HL-60 (cell line): ENCODE results near the gene PCGF3.

ENCODE experiments used
- GABPA ChIP-seq: IDR thresholded peaks from 2 replicates; pipeline ENCODE4 v1.6.1; 2012; ENCODE audit warnings: low read depth
- POLR2AphosphoS5 ChIP-seq: IDR thresholded peaks from 2 replicates; pipeline ENCODE4 v1.6.1; 2012; ENCODE audit warnings: low read depth
- SPI1 ChIP-seq: IDR thresholded peaks from 2 replicates; pipeline ENCODE4 v1.6.1; 2012; ENCODE audit warnings: low read depth, mild to moderate bottlenecking, borderline replicate concordance
- TF ChIP-seq, protein P1 (sequence below): IDR thresholded peaks from one replicate; pipeline ENCODE4 v1.5.1; 2011; ENCODE audit warnings: low read length, control low read depth, inconsistent platforms; ENCODE audit not compliant: insufficient read depth
- TF ChIP-seq, protein P2 (sequence below): IDR thresholded peaks from 2 replicates; pipeline ENCODE4 v1.6.1; 2012; ENCODE audit warnings: low read depth; ENCODE audit not compliant: insufficient replicate concordance

DNA sequence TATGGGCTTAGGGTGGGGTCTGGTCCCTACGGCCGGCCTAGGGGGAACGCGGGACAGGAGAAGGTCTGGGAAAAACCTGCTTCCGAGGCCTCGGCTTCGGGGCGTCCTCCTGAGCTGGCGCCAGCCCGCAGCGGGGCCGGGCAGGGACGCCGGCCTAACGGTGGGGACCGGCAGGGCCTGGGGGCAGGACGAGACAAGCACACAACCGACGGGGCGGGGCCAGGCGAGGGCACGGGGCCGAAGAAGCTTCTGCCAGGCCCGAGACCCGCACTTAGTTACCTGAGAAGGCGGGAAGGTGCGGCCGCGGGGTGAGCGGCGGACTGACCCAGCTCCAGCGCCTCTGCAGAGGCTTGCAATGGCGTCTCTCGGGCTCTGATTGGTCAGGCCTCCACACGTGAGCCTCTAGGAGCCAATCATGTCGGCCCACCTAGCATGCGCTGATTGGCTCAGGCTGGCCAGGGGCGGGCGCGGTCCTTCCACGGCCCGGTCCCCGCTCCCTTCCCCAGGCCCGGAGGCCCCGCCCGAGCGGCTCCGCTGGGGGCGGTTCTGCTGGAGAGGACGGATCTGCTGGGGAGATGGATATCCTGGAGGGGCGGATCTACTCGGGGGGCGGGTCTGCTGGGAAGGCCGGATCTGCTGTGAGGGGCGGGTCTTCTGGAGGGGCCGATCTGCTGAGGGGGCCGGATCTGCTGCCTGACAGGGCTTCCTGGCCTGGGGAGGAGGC lies 76.0 kb downstream of the PCGF3 start:
- TF ChIP-seq, protein P1, sequence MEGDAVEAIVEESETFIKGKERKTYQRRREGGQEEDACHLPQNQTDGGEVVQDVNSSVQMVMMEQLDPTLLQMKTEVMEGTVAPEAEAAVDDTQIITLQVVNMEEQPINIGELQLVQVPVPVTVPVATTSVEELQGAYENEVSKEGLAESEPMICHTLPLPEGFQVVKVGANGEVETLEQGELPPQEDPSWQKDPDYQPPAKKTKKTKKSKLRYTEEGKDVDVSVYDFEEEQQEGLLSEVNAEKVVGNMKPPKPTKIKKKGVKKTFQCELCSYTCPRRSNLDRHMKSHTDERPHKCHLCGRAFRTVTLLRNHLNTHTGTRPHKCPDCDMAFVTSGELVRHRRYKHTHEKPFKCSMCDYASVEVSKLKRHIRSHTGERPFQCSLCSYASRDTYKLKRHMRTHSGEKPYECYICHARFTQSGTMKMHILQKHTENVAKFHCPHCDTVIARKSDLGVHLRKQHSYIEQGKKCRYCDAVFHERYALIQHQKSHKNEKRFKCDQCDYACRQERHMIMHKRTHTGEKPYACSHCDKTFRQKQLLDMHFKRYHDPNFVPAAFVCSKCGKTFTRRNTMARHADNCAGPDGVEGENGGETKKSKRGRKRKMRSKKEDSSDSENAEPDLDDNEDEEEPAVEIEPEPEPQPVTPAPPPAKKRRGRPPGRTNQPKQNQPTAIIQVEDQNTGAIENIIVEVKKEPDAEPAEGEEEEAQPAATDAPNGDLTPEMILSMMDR = no peak
- TF ChIP-seq, protein P2, sequence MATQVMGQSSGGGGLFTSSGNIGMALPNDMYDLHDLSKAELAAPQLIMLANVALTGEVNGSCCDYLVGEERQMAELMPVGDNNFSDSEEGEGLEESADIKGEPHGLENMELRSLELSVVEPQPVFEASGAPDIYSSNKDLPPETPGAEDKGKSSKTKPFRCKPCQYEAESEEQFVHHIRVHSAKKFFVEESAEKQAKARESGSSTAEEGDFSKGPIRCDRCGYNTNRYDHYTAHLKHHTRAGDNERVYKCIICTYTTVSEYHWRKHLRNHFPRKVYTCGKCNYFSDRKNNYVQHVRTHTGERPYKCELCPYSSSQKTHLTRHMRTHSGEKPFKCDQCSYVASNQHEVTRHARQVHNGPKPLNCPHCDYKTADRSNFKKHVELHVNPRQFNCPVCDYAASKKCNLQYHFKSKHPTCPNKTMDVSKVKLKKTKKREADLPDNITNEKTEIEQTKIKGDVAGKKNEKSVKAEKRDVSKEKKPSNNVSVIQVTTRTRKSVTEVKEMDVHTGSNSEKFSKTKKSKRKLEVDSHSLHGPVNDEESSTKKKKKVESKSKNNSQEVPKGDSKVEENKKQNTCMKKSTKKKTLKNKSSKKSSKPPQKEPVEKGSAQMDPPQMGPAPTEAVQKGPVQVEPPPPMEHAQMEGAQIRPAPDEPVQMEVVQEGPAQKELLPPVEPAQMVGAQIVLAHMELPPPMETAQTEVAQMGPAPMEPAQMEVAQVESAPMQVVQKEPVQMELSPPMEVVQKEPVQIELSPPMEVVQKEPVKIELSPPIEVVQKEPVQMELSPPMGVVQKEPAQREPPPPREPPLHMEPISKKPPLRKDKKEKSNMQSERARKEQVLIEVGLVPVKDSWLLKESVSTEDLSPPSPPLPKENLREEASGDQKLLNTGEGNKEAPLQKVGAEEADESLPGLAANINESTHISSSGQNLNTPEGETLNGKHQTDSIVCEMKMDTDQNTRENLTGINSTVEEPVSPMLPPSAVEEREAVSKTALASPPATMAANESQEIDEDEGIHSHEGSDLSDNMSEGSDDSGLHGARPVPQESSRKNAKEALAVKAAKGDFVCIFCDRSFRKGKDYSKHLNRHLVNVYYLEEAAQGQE = no peak
- TF ChIP-seq SPI1 (no peak), POLR2AphosphoS5 (peak; percentile 83), GABPA (no peak)
